SH-SY5Y (cell line): ENCODE data around the gene ATPAF1.

Experiments used
- GATA2 ChIP-seq: IDR thresholded peaks from 2 replicates; pipeline ENCODE4 v1.6.1; 2011; ENCODE audit warnings: mild to moderate bottlenecking, low read depth, low read length
- GATA3 ChIP-seq: IDR thresholded peaks from 2 replicates; pipeline ENCODE4 v1.6.1; 2011; ENCODE audit warnings: low read depth, mild to moderate bottlenecking, low read length, moderate library complexity

DNA sequence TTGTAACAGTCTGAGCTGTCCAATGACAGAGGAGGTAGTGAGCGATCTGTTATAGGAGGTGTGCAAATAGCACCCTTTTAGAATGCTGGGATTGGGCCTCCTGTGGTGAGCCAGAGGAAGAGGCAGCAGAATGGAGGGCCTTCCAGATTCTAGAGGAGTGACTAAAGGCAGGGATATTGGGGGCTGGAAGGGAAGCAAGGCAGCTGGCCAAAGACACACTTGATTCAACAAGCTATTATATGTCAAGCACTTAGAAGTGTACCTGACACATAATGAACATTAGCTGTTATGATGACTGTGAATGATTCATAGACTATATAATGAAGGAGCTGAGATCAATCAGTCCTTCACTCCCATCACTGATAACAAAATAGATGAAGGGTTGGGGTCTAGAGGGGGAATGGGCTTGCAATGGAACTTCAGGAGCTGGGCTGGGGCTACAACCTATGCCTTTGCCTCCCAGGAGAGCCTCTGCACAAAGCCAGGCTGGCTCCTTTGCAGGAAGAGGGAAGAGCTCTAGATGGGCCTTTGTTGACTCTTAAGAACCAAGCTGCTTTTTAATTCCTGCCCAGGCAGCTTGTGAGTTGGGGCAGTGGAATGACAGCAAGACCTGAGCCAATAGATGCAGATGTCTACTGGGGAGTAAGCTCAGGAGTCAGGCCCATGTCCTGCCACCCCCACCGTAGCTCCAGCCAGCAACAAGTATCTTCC, 61.8 kb downstream of the ATPAF1 start:
- TF ChIP-seq GATA3 (no peak), GATA2 (no peak)
